ENCODE results near the gene FAM20C.

- TF ChIP-seq POLR2A (IDR thresholded peaks at IDR 0.05) (no peak), CTCF (IDR thresholded peaks at IDR 0.05 in 4 of 5, conservative IDR thresholded peaks at IDR 0.05 in 1 of 5) (no peak)
Measured at GRCh38 chr7:289209-289755, 96.9 kb downstream of the FAM20C start.

Data from gastrocnemius medialis (tissue), 4 donors.